GM19023 (cell line): Measurements from ENCODE around the gene RASA3.
"Not testable (repeated sequence)": the region's sequence is repeated elsewhere in the genome, so short reads cannot be mapped to it uniquely, and the experiment has no call there.

Source experiments
- ATAC-seq: cut with Tn5 transposase; IDR thresholded peaks from one replicate; pipeline ENCODE4 v1.9.1; 2021; ENCODE audit warnings: mild to moderate bottlenecking, moderate library complexity; ENCODE audit not compliant: unreplicated experiment

The RASA3 gene

GRCh38 chr13:114132419-114133121 is at the start of gene RASA3:
Gene RASA3, minus strand, starts transcription at chr13:114132623. Its CDS starts 134 bp downstream, at chr13:114132489.
- peak; percentile 59 for ATAC-seq

- no peak for ATAC-seq
These were observed 46.8 kb upstream of the RASA3 start, which contains the start of gene CFAP97D2 for GRCh38 chr13:114179087-114179658. Gene CFAP97D2, plus strand, starts transcription at chr13:114179257. Its CDS starts 74 bp downstream, at chr13:114179331.

GRCh38 chr13:114177245-114178010 is 45.0 kb upstream of the RASA3 start:
- ATAC-seq, result no peak

- ATAC-seq, result not testable (repeated sequence)
These were observed 44.0 kb upstream of the RASA3 start for GRCh38 chr13:114176359-114176902.

- no peak for ATAC-seq
These were observed 42.1 kb upstream of the RASA3 start for GRCh38 chr13:114174529-114174961.

GRCh38 chr13:114173745-114174144 is 41.3 kb upstream of the RASA3 start:
- ATAC-seq, result no peak

GRCh38 chr13:114173272-114173671 is 40.8 kb upstream of the RASA3 start:
- ATAC-seq, result no peak

- ATAC-seq, result no peak
These were observed 35.5 kb upstream of the RASA3 start for GRCh38 chr13:114167885-114168284.

GRCh38 chr13:114167426-114167825 is 35.0 kb upstream of the RASA3 start:
- ATAC-seq, result no peak

GRCh38 chr13:114166381-114167131 is 34.1 kb upstream of the RASA3 start:
- ATAC-seq, result no peak

GRCh38 chr13:114164681-114165429 is 32.4 kb upstream of the RASA3 start:
- ATAC-seq, result no peak

- no peak for ATAC-seq
These were observed 31.6 kb upstream of the RASA3 start for GRCh38 chr13:114164053-114164452.

- no peak for ATAC-seq
These were observed 30.1 kb upstream of the RASA3 start for GRCh38 chr13:114162533-114162922.

GRCh38 chr13:114161644-114162532 is 29.5 kb upstream of the RASA3 start:
- ATAC-seq, result no peak

GRCh38 chr13:114161028-114161556 is 28.7 kb upstream of the RASA3 start:
- no peak for ATAC-seq

- not testable (repeated sequence) for ATAC-seq
These were observed 26.6 kb upstream of the RASA3 start for GRCh38 chr13:114158869-114159666.

GRCh38 chr13:114157869-114158495 is 25.6 kb upstream of the RASA3 start:
- no peak for ATAC-seq
